ENCODE results near the gene CDK11A.
"Not testable (repeated sequence)": the region's sequence is repeated elsewhere in the genome, so short reads cannot be mapped to it uniquely, and the experiment has no call there.

Gene CDK11A

GRCh38 chr1:1662392-1662791 lies 61.8 kb downstream of the CDK11A start:
- not testable (repeated sequence) for DNase-seq (ENCODE audit: low spot score)

DNA sequence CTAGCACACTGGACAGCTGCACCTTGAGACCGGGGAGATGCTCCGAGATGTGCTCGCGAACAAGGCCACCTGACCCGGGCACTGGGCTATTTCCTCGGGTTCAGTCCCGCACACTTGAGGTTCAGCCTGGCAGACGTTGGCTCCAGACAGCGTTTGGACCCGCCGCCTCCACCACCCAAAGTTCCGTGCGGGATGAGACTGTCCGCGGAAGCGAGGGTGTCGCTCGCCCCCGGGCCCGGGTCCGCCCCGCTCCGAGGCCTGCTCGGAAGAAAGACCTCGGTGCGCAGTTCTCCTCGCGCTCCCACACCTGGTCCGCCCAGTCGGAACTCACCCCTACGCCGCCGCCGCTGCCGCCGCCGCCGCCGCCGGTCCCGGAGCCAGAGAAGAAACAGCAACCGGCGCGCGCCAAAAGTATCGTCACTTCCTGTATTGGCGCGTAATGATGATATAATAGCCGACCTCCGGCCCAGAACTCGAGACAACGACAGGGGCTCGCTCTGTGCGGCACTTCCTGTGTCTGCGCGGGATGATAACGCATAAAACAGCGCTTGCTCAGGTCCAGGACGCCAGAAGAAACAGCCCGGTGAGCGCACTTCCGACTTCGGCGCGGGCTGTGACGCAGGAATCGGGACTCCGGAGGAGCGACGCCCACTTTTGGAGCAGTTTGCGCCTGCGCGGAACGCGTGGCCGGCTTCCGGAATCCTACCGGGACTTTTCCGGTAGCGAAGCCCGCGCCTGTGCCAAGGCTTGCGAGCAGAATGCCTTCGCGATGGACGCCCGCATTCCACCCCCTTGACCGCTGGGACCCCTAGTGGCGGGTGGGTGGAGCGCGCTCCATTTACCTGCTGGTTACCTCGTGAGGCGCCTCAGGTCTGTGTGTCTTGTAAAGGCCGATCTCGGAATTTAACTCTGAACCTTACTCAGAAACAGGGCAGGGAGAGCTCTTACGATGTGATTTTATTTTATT lies 65.3 kb downstream of the CDK11A start, which contains the start of gene CDK11B:
TSS of gene CDK11B (minus strand) at position 422 of the 967 bp plus-strand sequence. CDS start 1,519 bp downstream, outside the sequence.
- DNase-seq (ENCODE audit: low spot score): peak; percentile 77
